DMS114 treated with DMSO at 0.1 percent for 48 hours (cell line): ENCODE results near the gene PRPF38A.
"Not testable (repeated sequence)": the region's sequence is repeated elsewhere in the genome, so short reads cannot be mapped to it uniquely, and the experiment has no call there.

Experiments used
- DNase-seq: peaks from one replicate; lab custom pipeline; 2025; ENCODE audit not compliant: unreplicated experiment; lab: John Stamatoyannopoulos, UW

The PRPF38A gene

GRCh38 chr1:52404116-52404974 lies at the start of gene PRPF38A, which contains the start of gene ORC1:
Gene PRPF38A, plus strand, starts transcription at chr1:52404602. Its CDS starts 148 bp downstream, at chr1:52404750.
Gene ORC1, minus strand, starts transcription at chr1:52404423. Its CDS starts 2,200 bp downstream, at chr1:52402223.
- peak; percentile 96 for DNase-seq

- DNase-seq: no peak
Observed at GRCh38 chr1:52355436-52355835, 49.0 kb upstream of the PRPF38A start.

GRCh38 chr1:52355847-52356505 lies 48.4 kb upstream of the PRPF38A start:
- DNase-seq: no peak

GRCh38 chr1:52356818-52357355 lies 47.5 kb upstream of the PRPF38A start:
- DNase-seq: no peak

GRCh38 chr1:52357397-52357796 lies 47.0 kb upstream of the PRPF38A start:
- DNase-seq: no peak

GRCh38 chr1:52358851-52359497 lies 45.4 kb upstream of the PRPF38A start:
- DNase-seq: no peak

GRCh38 chr1:52359676-52360594 lies 44.5 kb upstream of the PRPF38A start:
- no peak for DNase-seq

- DNase-seq: no peak
Observed at GRCh38 chr1:52360595-52360968, 43.8 kb upstream of the PRPF38A start.

- DNase-seq: no peak
Observed at GRCh38 chr1:52364235-52364839, 40.1 kb upstream of the PRPF38A start.

GRCh38 chr1:52365071-52365745 lies 39.2 kb upstream of the PRPF38A start:
- DNase-seq: no peak

- DNase-seq: peak; percentile 97
Observed at GRCh38 chr1:52365746-52366516, 38.5 kb upstream of the PRPF38A start, which contains the start of gene CC2D1B. Gene CC2D1B, minus strand, starts transcription at chr1:52366205. Its CDS starts 1,585 bp downstream, at chr1:52364620.

GRCh38 chr1:52366517-52366827 lies 37.9 kb upstream of the PRPF38A start:
- DNase-seq: no peak

GRCh38 chr1:52367272-52367671 lies 37.1 kb upstream of the PRPF38A start:
- no peak for DNase-seq

GRCh38 chr1:52368383-52369172 lies 35.8 kb upstream of the PRPF38A start:
- DNase-seq: peak; percentile 36

- DNase-seq: not testable (repeated sequence)
Observed at GRCh38 chr1:52369851-52370250, 34.6 kb upstream of the PRPF38A start.

- DNase-seq: no peak
Observed at GRCh38 chr1:52385376-52385775, 19.0 kb upstream of the PRPF38A start.

GRCh38 chr1:52386458-52386857 lies 17.9 kb upstream of the PRPF38A start:
- DNase-seq: no peak

- no peak for DNase-seq
Observed at GRCh38 chr1:52393174-52393573, 11.2 kb upstream of the PRPF38A start.
